OCI-LY1 (cell line): ENCODE measurements around the gene VPS11.

Experiments used
- EZH2 ChIP-seq: fragments of 200-600 bp; sonication (generic), shearing (Covaris generic); IDR thresholded peaks from 2 replicates; pipeline ENCODE4 v1.8.0; 2017; ENCODE audit warnings: borderline replicate concordance, mixed run types, mild to moderate bottlenecking, antibody characterized with exemption, low read length, moderate library complexity, mixed read lengths
- TF ChIP-seq, protein P1 (sequence below): fragments of 200-600 bp; sonication (generic), shearing (Covaris generic); IDR thresholded peaks from 2 replicates; pipeline ENCODE4 v1.5.1; 2017; ENCODE audit warnings: mild to moderate bottlenecking, antibody characterized with exemption, low read length, moderate library complexity, mixed read lengths

DNA sequence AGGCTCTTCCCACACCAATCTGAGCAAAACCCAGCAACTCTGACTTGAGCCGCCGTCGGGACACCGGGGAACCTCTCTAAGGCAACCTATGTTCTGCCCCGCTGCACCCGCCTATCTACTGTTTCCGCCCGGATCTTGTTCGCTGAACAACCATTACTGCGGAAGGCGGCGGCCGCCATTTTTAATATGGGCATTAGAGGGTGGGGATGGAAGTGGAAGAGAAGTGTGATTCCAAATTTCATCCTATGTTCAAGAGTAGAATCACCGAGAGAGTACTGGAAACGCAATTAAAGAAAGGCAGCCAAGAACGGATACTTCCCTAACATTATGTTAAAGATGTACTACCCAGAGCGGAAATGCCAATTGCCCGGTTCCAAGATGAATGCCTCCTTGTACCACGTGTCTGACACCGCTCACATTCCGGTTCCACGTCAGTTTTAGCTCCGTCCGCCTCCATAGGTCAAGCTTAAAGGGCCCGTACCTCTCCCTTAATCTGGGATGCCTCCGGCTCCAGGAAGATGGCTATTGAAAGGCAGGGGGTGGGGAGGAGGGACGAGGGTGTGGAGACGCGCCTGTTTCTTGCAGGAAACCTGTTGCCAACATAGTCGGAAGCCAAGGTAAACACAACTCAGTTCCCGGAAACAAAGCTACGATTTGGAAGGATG is 34.3 kb downstream of the VPS11 start, which contains the start of gene DPAGT1:
- TF ChIP-seq, protein P1, sequence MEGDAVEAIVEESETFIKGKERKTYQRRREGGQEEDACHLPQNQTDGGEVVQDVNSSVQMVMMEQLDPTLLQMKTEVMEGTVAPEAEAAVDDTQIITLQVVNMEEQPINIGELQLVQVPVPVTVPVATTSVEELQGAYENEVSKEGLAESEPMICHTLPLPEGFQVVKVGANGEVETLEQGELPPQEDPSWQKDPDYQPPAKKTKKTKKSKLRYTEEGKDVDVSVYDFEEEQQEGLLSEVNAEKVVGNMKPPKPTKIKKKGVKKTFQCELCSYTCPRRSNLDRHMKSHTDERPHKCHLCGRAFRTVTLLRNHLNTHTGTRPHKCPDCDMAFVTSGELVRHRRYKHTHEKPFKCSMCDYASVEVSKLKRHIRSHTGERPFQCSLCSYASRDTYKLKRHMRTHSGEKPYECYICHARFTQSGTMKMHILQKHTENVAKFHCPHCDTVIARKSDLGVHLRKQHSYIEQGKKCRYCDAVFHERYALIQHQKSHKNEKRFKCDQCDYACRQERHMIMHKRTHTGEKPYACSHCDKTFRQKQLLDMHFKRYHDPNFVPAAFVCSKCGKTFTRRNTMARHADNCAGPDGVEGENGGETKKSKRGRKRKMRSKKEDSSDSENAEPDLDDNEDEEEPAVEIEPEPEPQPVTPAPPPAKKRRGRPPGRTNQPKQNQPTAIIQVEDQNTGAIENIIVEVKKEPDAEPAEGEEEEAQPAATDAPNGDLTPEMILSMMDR, result no peak
- TF ChIP-seq EZH2, result no peak
